ENCODE measurements around the gene C1QB. TPM values are rescaled to one million over a fixed set of nuclear protein-coding genes. Genes with fewer than 3 reads are reported as not detected.

The C1QB gene
- total and polyA plus RNA-seq, 5 donors from 2014 or later = not detected

Other genes starting within 250 kb of the C1QB start
- 45.4 TPM for gene ZBTB40, start 201.4 kb upstream of the C1QB start, total RNA-seq
- 1 to 10 TPM; 2.9 to 4.3 (median 3.7) TPM for gene ZBTB40, start 201.4 kb upstream of the C1QB start, polyA plus RNA-seq
- not detected for gene EPHA8, start 89.7 kb upstream of the C1QB start, total RNA-seq
- not detected for gene EPHA8, start 89.7 kb upstream of the C1QB start, polyA plus RNA-seq
- gene C1QA, start 16.6 kb upstream of the C1QB start, total RNA-seq = not detected
- gene C1QA, start 16.6 kb upstream of the C1QB start, polyA plus RNA-seq = not detected
- gene C1QC, start 9.6 kb upstream of the C1QB start, total RNA-seq = not detected
- not detected for gene C1QC, start 9.6 kb upstream of the C1QB start, polyA plus RNA-seq
- not detected for gene EPHB2, start 57.6 kb downstream of the C1QB start, total RNA-seq
- gene EPHB2, start 57.6 kb downstream of the C1QB start, polyA plus RNA-seq = not detected

All from CD4-positive, CD25-positive, alpha-beta regulatory T cell (primary cell).